Stimulated activated naive B cell treated with anti-CD40 and anti-IgM and Interleukin-4, amounts not matched to agents 10 μg/mL and 1 μg/mL and 100 μg/mL, for 72 hours (primary cell): ENCODE results near the gene NRCAM.

Source experiments
- ATAC-seq, 2 donors: fragments of 150-1000 bp; cut with Tn5 transposase; replicated peaks; 2 replicates each; pipeline ENCODE4 v1.10.0; 2021; ENCODE audit warnings: moderate library complexity in 1 of 2
- DNase-seq: peaks from one replicate; pipeline ENCODE4 v3.0.0; 2021
- H3K27ac Mint-ChIP-seq: one replicate; pipeline ENCODE4 v1.8.0; 2022; ENCODE audit warnings: mild to moderate bottlenecking, mixed read lengths
- H3K27me3 Mint-ChIP-seq, 2 donors: one replicate each; pipeline ENCODE4 v1.8.0; 2022; ENCODE audit warnings: mixed read lengths in 2 of 2
- H3K36me3 Mint-ChIP-seq, 2 donors: one replicate each; pipeline ENCODE4 v1.8.0; 2022; ENCODE audit warnings: mixed read lengths in 2 of 2, mild to moderate bottlenecking in 1 of 2
- H3K4me1 Mint-ChIP-seq, 2 donors: one replicate each; pipeline ENCODE4 v1.8.0; 2022; ENCODE audit warnings: mixed read lengths in 2 of 2, mild to moderate bottlenecking in 1 of 2
- H3K4me3 Mint-ChIP-seq, 2 donors: one replicate each; pipeline ENCODE4 v1.8.0; 2022; ENCODE audit warnings: mild to moderate bottlenecking in 2 of 2, mixed read lengths in 2 of 2, moderate library complexity in 1 of 2
- H3K9me3 Mint-ChIP-seq, 2 donors: one replicate each; pipeline ENCODE4 v1.8.0; 2022; ENCODE audit warnings: mixed read lengths in 2 of 2, mild to moderate bottlenecking in 1 of 2

Gene NRCAM

GRCh38 chr7:108149908-108150307, 306.3 kb downstream of the NRCAM start:
- Mint-ChIP-seq H3K27ac (no peak overlapping the region), H3K4me1 (no peaks in the 10 kb centered on the region), H3K4me3 (no peak overlapping the region), H3K36me3 (no peaks in the 10 kb centered on the region), H3K9me3 (no peaks in the 10 kb centered on the region), H3K27me3 (peaks cover 18 to 23% of the 10 kb centered on the region in 2 donors)
- ATAC-seq (no peak), DNase-seq (no peak)

- DNase-seq (no peak), ATAC-seq (no peak)
- Mint-ChIP-seq H3K27me3 (peaks cover 15 to 23% of the 10 kb centered on the region in 2 donors), H3K4me3 (no peak overlapping the region), H3K36me3 (no peaks in the 10 kb centered on the region), H3K4me1 (no peaks in the 10 kb centered on the region), H3K27ac (no peak overlapping the region), H3K9me3 (no peaks in the 10 kb centered on the region)
Measured at GRCh38 chr7:108149119-108149518, 307.1 kb downstream of the NRCAM start.

GRCh38 chr7:108147031-108147563, 309.1 kb downstream of the NRCAM start:
- Mint-ChIP-seq H3K4me1 (no peaks in the 10 kb centered on the region), H3K27me3 (peaks cover 12 to 19% of the 10 kb centered on the region in 2 donors), H3K4me3 (no peak overlapping the region), H3K9me3 (no peaks in the 10 kb centered on the region), H3K36me3 (no peaks in the 10 kb centered on the region), H3K27ac (no peak overlapping the region)
- no peak for ATAC-seq
- no peak for DNase-seq

GRCh38 chr7:108146070-108146842, 310.0 kb downstream of the NRCAM start:
- H3K4me3 Mint-ChIP-seq = no peak overlapping the region
- ATAC-seq = peak; percentile 72 to 73
- H3K9me3 Mint-ChIP-seq = no peaks in the 10 kb centered on the region
- no peaks in the 10 kb centered on the region for H3K4me1 Mint-ChIP-seq
- H3K36me3 Mint-ChIP-seq = no peaks in the 10 kb centered on the region
- H3K27ac Mint-ChIP-seq = no peak overlapping the region
- H3K27me3 Mint-ChIP-seq = peaks cover 10 to 15% of the 10 kb centered on the region in 2 donors
- DNase-seq = peak; percentile 39

- Mint-ChIP-seq H3K27me3 (peaks cover 10 to 15% of the 10 kb centered on the region in 2 donors), H3K27ac (no peak overlapping the region), H3K36me3 (no peaks in the 10 kb centered on the region), H3K4me3 (no peak overlapping the region), H3K9me3 (no peaks in the 10 kb centered on the region), H3K4me1 (no peaks in the 10 kb centered on the region)
- ATAC-seq (no peak), DNase-seq (no peak)
Measured at GRCh38 chr7:108145401-108145800, 310.8 kb downstream of the NRCAM start.

- H3K27me3 Mint-ChIP-seq = peaks cover 10% of the 10 kb centered on the region in 2 donors
- no peaks in the 10 kb centered on the region for H3K4me1 Mint-ChIP-seq
- no peak for ATAC-seq
- H3K9me3 Mint-ChIP-seq = no peaks in the 10 kb centered on the region
- H3K27ac Mint-ChIP-seq = no peak overlapping the region
- no peak for DNase-seq
- no peaks in the 10 kb centered on the region for H3K36me3 Mint-ChIP-seq
- H3K4me3 Mint-ChIP-seq = no peak overlapping the region
Measured at GRCh38 chr7:108144931-108145330, 311.3 kb downstream of the NRCAM start.

GRCh38 chr7:108143658-108144420, 312.4 kb downstream of the NRCAM start:
- no peak for ATAC-seq
- Mint-ChIP-seq H3K9me3 (no peaks in the 10 kb centered on the region), H3K4me1 (no peaks in the 10 kb centered on the region), H3K27me3 (peaks cover 5 to 10% of the 10 kb centered on the region in 2 donors), H3K4me3 (no peak overlapping the region), H3K27ac (no peak overlapping the region), H3K36me3 (no peaks in the 10 kb centered on the region)
- no peak for DNase-seq

GRCh38 chr7:108142675-108143259, 313.5 kb downstream of the NRCAM start:
- no peak for ATAC-seq
- Mint-ChIP-seq H3K9me3 (no peaks in the 10 kb centered on the region), H3K27ac (no peak overlapping the region)

GRCh38 chr7:108142180-108142579, 314.1 kb downstream of the NRCAM start:
- H3K27me3 Mint-ChIP-seq = peaks cover 5 to 9% of the 10 kb centered on the region in 2 donors
- H3K4me3 Mint-ChIP-seq = no peak overlapping the region
- DNase-seq (no peak), ATAC-seq (no peak)
- H3K27ac Mint-ChIP-seq = no peak overlapping the region
- H3K4me1 Mint-ChIP-seq = peaks cover 7 to 10% of the 10 kb centered on the region in 2 donors
- H3K9me3 Mint-ChIP-seq = peaks cover 0 to 2% of the 10 kb centered on the region in 2 donors
- H3K36me3 Mint-ChIP-seq = peaks cover 0 to 5% of the 10 kb centered on the region in 2 donors

More at GRCh38 chr7:108142675-108143259, 313.5 kb downstream of the NRCAM start:
- peaks cover 4% of the 10 kb centered on the region in 2 donors for H3K4me1 Mint-ChIP-seq
- no peak for DNase-seq
- H3K4me3 Mint-ChIP-seq = no peak overlapping the region
- no peaks in the 10 kb centered on the region for H3K36me3 Mint-ChIP-seq
- peaks cover 5 to 10% of the 10 kb centered on the region in 2 donors for H3K27me3 Mint-ChIP-seq

GRCh38 chr7:108140671-108141070, 315.6 kb downstream of the NRCAM start:
- ATAC-seq (no peak), DNase-seq (no peak)
- H3K36me3 Mint-ChIP-seq = peaks cover 3 to 8% of the 10 kb centered on the region in 2 donors

GRCh38 chr7:108138911-108139310, 317.3 kb downstream of the NRCAM start:
- peaks cover 3 to 8% of the 10 kb centered on the region in 2 donors for H3K36me3 Mint-ChIP-seq
- no peak for DNase-seq
- H3K4me3 Mint-ChIP-seq = no peak overlapping the region
- H3K4me1 Mint-ChIP-seq = peaks cover 27 to 39% of the 10 kb centered on the region in 2 donors
- peaks cover 5% of the 10 kb centered on the region in 2 donors for H3K27me3 Mint-ChIP-seq
- peaks cover 0 to 4% of the 10 kb centered on the region in 2 donors for H3K9me3 Mint-ChIP-seq
- ATAC-seq = no peak
- no peak overlapping the region for H3K27ac Mint-ChIP-seq

More at GRCh38 chr7:108140671-108141070, 315.6 kb downstream of the NRCAM start:
- H3K27me3 Mint-ChIP-seq = peaks cover 5% of the 10 kb centered on the region in 2 donors
- no peak overlapping the region for H3K4me3 Mint-ChIP-seq
- H3K4me1 Mint-ChIP-seq = peaks cover 15 to 23% of the 10 kb centered on the region in 2 donors
- peaks cover 0 to 4% of the 10 kb centered on the region in 2 donors for H3K9me3 Mint-ChIP-seq
- no peak overlapping the region for H3K27ac Mint-ChIP-seq

- Mint-ChIP-seq H3K4me1 (peaks cover 27 to 48% of the 10 kb centered on the region in 2 donors), H3K36me3 (peaks cover 3 to 8% of the 10 kb centered on the region in 2 donors), H3K27ac (no peak overlapping the region), H3K9me3 (peaks cover 0 to 4% of the 10 kb centered on the region in 2 donors), H3K27me3 (peaks cover 1 to 2% of the 10 kb centered on the region in 2 donors), H3K4me3 (no peak overlapping the region)
- DNase-seq (no peak), ATAC-seq (no peak)
Measured at GRCh38 chr7:108137993-108138392, 318.2 kb downstream of the NRCAM start.

GRCh38 chr7:108137040-108137439, 319.2 kb downstream of the NRCAM start:
- no peaks in the 10 kb centered on the region for H3K27me3 Mint-ChIP-seq
- H3K4me3 Mint-ChIP-seq = no peak overlapping the region
- peaks cover 3 to 8% of the 10 kb centered on the region in 2 donors for H3K36me3 Mint-ChIP-seq
- peaks cover 28 to 53% of the 10 kb centered on the region in 2 donors for H3K4me1 Mint-ChIP-seq
- no peak overlapping the region for H3K27ac Mint-ChIP-seq
- DNase-seq = no peak
- H3K9me3 Mint-ChIP-seq = peaks cover 0 to 4% of the 10 kb centered on the region in 2 donors
- ATAC-seq = no peak

- Mint-ChIP-seq H3K4me1 (peaks cover 28 to 53% of the 10 kb centered on the region in 2 donors), H3K36me3 (peaks cover 3 to 8% of the 10 kb centered on the region in 2 donors), H3K27me3 (no peaks in the 10 kb centered on the region), H3K27ac (peak overlapping the region; percentile 95), H3K9me3 (peaks cover 0 to 4% of the 10 kb centered on the region in 2 donors), H3K4me3 (peak overlapping the region; percentile 45 to 75)
- DNase-seq = peak; percentile 21
- ATAC-seq = peak; percentile 72 to 77
Measured at GRCh38 chr7:108136191-108136688, 320.0 kb downstream of the NRCAM start.
